ENCODE measurements around the gene CYP2R1.
"Not testable (repeated sequence)": the region's sequence is repeated elsewhere in the genome, so short reads cannot be mapped to it uniquely, and the experiment has no call there.

CYP2R1 gene

GRCh38 chr11:14875163-14875562 lies 16.9 kb downstream of the CYP2R1 start:
- TF ChIP-seq ZFX (IDR thresholded peaks at IDR 0.05): no peak
- no peak for TF ChIP-seq CTCF (conservative IDR thresholded peaks at IDR 0.05)
- no peak overlapping the region for H3K27ac ChIP-seq

GRCh38 chr11:14873632-14874031 lies 18.4 kb downstream of the CYP2R1 start:
- H3K27ac ChIP-seq: no peak overlapping the region
- TF ChIP-seq CTCF (conservative IDR thresholded peaks at IDR 0.05) (no peak), ZFX (IDR thresholded peaks at IDR 0.05) (no peak)

GRCh38 chr11:14872032-14872431 lies 20.0 kb downstream of the CYP2R1 start:
- no peak overlapping the region for H3K27ac ChIP-seq
- TF ChIP-seq CTCF (conservative IDR thresholded peaks at IDR 0.05) (no peak), ZFX (IDR thresholded peaks at IDR 0.05) (no peak)

GRCh38 chr11:14863775-14864174 lies 28.3 kb downstream of the CYP2R1 start:
- H3K27ac ChIP-seq: not testable (repeated sequence)

GRCh38 chr11:14861680-14862079 lies 30.4 kb downstream of the CYP2R1 start:
- TF ChIP-seq CTCF (conservative IDR thresholded peaks at IDR 0.05) (no peak), ZFX (IDR thresholded peaks at IDR 0.05) (no peak)

GRCh38 chr11:14860511-14860910 lies 31.5 kb downstream of the CYP2R1 start:
- H3K27ac ChIP-seq: no peak overlapping the region
- TF ChIP-seq ZFX (IDR thresholded peaks at IDR 0.05): no peak
- no peak for TF ChIP-seq CTCF (conservative IDR thresholded peaks at IDR 0.05)

More at GRCh38 chr11:14861680-14862079, 30.4 kb downstream of the CYP2R1 start:
- no peak overlapping the region for H3K27ac ChIP-seq

GRCh38 chr11:14858404-14858803 lies 33.6 kb downstream of the CYP2R1 start:
- H3K27ac ChIP-seq: no peak overlapping the region
- TF ChIP-seq CTCF (conservative IDR thresholded peaks at IDR 0.05) (no peak), ZFX (IDR thresholded peaks at IDR 0.05) (no peak)

GRCh38 chr11:14857621-14858020 lies 34.4 kb downstream of the CYP2R1 start:
- TF ChIP-seq ZFX (IDR thresholded peaks at IDR 0.05) (no peak), CTCF (conservative IDR thresholded peaks at IDR 0.05) (no peak)
- H3K27ac ChIP-seq: no peak overlapping the region

Data from C4-2B (cell line).